Adrenal gland (tissue), 5 donors: ENCODE measurements around the gene TNFAIP3.

Experiments
- CTCF ChIP-seq, 6 experiments: fragments of 450-650 bp in 4 of 6; fragments of 200-600 bp in 2 of 6; sonication (generic) in 1 of 6; IDR thresholded peaks; 1 replicate in 5 of 6; 2 replicates in 1 of 6; pipeline versions ENCODE4 v1.5.1 to v1.8.0; 2016 to 2021; ENCODE audit warnings: antibody characterized with exemption in 6 of 6, mild to moderate bottlenecking in 2 of 6, moderate library complexity in 1 of 6
- POLR2A ChIP-seq, 2 donors: fragments of 450-650 bp; IDR thresholded peaks; one replicate each; pipeline ENCODE4 v1.6.1; 2017; ENCODE audit warnings: antibody characterized with exemption in 2 of 2, mild to moderate bottlenecking in 2 of 2, moderate library complexity in 1 of 2
- donor health status: DM: no; HTN: no; CAD: no.

- TF ChIP-seq CTCF (IDR thresholded peaks at IDR 0.05) (no peak), POLR2A (IDR thresholded peaks at IDR 0.05) (no peak)
Measured at GRCh38 chr6:137870308-137870644, 3.2 kb downstream of the TNFAIP3 start.
